Coronary artery (tissue), 2 donors: ENCODE measurements around the gene STX17.

Experiments used
- DNase-seq: peaks from one replicate; pipeline ENCODE4 v3.0.0-alpha.2; 2017; ENCODE audit warnings: low spot score
- H3K27ac ChIP-seq, 2 donors: fragments of 200-600 bp; sonication (generic); one replicate each; pipeline ENCODE4 v1.5.1; 2016 to 2019
- H3K4me3 ChIP-seq: fragments of 200-600 bp; sonication (generic); 2 replicates; pipeline ENCODE4 v1.5.1; 2016; ENCODE audit warnings: mild to moderate bottlenecking, moderate library complexity
- CTCF ChIP-seq: fragments of 200-600 bp; sonication (generic); IDR thresholded peaks from one replicate; pipeline ENCODE4 v1.5.1; 2019; ENCODE audit warnings: antibody characterized with exemption

The STX17 gene

GRCh38 chr9:99999797-100000196 is 93.3 kb downstream of the STX17 start:
- DNase-seq = no peak
- no peak overlapping the region for H3K27ac ChIP-seq
- no peak overlapping the region for H3K4me3 ChIP-seq
- TF ChIP-seq CTCF = no peak

DNA sequence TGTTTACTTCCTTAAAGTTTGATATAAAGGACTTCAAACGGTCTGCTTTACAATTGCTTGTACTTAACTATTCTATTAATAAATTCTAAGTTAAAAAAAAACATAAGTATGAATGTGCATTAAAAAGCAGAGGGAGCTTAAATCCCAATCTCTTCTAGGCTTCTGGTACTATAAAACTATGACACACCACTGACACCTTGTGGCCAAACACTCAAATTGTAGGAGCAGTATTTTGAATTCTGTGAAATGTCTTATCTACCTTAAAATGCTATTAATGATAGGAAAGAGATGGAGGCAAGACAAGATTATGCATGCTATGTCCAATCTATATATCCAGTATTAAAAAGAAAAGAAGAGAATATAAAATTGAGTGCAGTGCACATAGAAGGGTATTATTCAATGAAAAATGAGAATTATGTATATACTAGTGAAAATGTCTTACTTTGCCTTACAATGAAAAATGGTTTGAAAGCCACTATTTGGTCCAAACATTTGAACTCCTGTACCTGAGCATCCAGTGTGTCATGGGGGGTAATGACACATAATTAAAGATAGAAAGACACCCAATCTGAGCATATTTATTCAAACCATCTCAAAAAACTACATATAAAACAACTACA is 104.7 kb downstream of the STX17 start:
- Histone ChIP-seq H3K27ac (no peak overlapping the region), H3K4me3 (no peak overlapping the region)
- no peak for TF ChIP-seq CTCF
- no peak for DNase-seq

GRCh38 chr9:100012279-100012678 is 105.8 kb downstream of the STX17 start:
- TF ChIP-seq CTCF = no peak
- Histone ChIP-seq H3K4me3 (no peak overlapping the region), H3K27ac (no peak overlapping the region)
- DNase-seq = no peak

DNA sequence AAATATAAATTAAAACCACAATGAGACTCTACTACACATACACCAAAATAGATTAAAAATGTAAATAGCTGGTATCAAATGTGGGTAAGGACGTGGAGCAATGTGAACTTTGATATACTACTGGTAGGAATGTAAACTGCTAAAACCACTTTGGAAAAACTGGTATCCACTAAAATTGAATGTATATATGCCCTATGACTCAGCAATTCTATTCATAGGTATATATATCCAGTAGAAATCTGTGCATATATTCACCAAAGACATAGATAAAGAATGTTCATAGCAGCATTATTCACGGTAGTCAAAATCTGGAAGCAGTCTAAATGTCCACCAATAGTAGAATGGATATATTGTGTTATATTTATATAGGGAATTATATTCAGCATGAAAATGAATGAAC is 107.1 kb downstream of the STX17 start:
- no peak overlapping the region for H3K4me3 ChIP-seq
- no peak for DNase-seq
- H3K27ac ChIP-seq = no peak overlapping the region
- no peak for TF ChIP-seq CTCF

GRCh38 chr9:100014846-100015245 is 108.4 kb downstream of the STX17 start:
- H3K4me3 ChIP-seq = no peak overlapping the region
- no peak for DNase-seq
- no peak for TF ChIP-seq CTCF
- no peak overlapping the region for H3K27ac ChIP-seq

DNA sequence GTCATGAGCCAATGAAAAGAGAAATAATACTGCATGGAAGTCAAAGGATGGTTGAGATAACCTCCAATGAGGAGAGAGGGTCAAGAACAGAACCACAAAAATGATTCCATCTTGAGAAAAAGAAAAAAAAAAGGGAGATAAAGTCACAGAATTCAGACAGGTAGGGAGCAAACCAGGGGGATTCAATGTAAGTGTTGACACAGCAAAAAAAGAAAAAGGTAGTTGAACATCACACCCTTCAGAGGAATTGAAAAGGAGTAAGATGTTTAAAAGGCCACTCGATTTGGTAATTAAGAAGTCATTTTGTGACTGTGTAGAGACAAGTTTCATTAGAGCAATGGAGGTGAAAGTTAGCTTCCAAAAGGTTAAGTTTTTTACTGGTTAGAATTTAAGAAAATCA is 113.1 kb downstream of the STX17 start:
- no peak for DNase-seq
- no peak for TF ChIP-seq CTCF
- Histone ChIP-seq H3K27ac (no peak overlapping the region), H3K4me3 (no peak overlapping the region)
